SK-N-SH (cell line): ENCODE measurements around the gene SHROOM3. TPM values are rescaled to one million over a fixed set of nuclear protein-coding genes. Genes with fewer than 3 reads are reported as not detected.

Source experiments
- CTCF ChIA-PET: fragments of 300-600, 350-600 bp; formaldehyde crosslinking; extraction: SDS; loops from one replicate; lab custom pipeline; 2021; lab: Yijun Ruan, JAX
- POLR2A ChIA-PET: fragments of 350-600 bp; sonication (Branson Sonifier 250); formaldehyde crosslinking; extraction: SDS; loops from one replicate; lab custom pipeline; 2020; ENCODE audit warnings: antibody characterized with exemption, inconsistent platforms; lab: Yijun Ruan, JAX
- DNase-seq: peaks from one replicate; pipeline ENCODE4 v3.0.0; 2012
- H2AFZ ChIP-seq: fragments of 200-600 bp; sonication (generic); 2 replicates; pipeline ENCODE4 v1.8.1; 2016; ENCODE audit warnings: antibody characterized with exemption, mild to moderate bottlenecking, low read depth
- H3F3A ChIP-seq: fragments of 200-600 bp; sonication (generic); replicated peaks from 2 replicates; pipeline ENCODE3; 2016; ENCODE audit warnings: antibody characterized with exemption, mild to moderate bottlenecking; ENCODE audit not compliant: insufficient read depth
- H3K27ac ChIP-seq, 2 experiments: fragments of 200-500 bp in 1 of 2; fragments of 200-600 bp in 1 of 2; sonication (Bioruptor generic) in 1 of 2; sonication (generic), shearing (Covaris generic) in 1 of 2; 2 replicates each; pipeline versions ENCODE4 v1.5.1 to v1.6.1; 2014 to 2016; ENCODE audit warnings: low read depth in 2 of 2, inconsistent platforms in 1 of 2, low read length in 1 of 2, mild to moderate bottlenecking in 1 of 2, mixed read lengths in 1 of 2
- H3K27me3 ChIP-seq: fragments of 200-600 bp; sonication (generic), shearing (Covaris generic); 2 replicates; pipeline ENCODE4 v1.6.1; 2016; ENCODE audit warnings: mixed run types; ENCODE audit not compliant: insufficient read depth
- H3K36me3 ChIP-seq, 2 experiments: fragments of 200-500 bp in 1 of 2; fragments of 200-600 bp in 1 of 2; sonication (Bioruptor generic) in 1 of 2; sonication (generic) in 1 of 2; replicated peaks in 1 of 2; 2 replicates each; pipeline versions ENCODE3 to v1.5.1; 2014 to 2016; ENCODE audit warnings: low read length in 1 of 2, mild to moderate bottlenecking in 1 of 2; ENCODE audit not compliant: insufficient read depth in 2 of 2, control insufficient read depth in 1 of 2
- H3K4me1 ChIP-seq, 2 experiments: fragments of 200-500 bp in 1 of 2; fragments of 200-600 bp in 1 of 2; sonication (Bioruptor generic) in 1 of 2; sonication (generic), shearing (Covaris generic) in 1 of 2; 2 replicates each; pipeline versions ENCODE4 v1.5.1 to v1.6.1; 2014 to 2016; ENCODE audit warnings: low read depth in 1 of 2, low read length in 1 of 2, mixed run types in 1 of 2; ENCODE audit not compliant: insufficient read depth in 2 of 2, control insufficient read depth in 1 of 2
- H3K4me2 ChIP-seq: fragments of 200-600 bp; sonication (generic), shearing (Covaris generic); 2 replicates; pipeline ENCODE4 v1.6.1; 2017; ENCODE audit warnings: mixed run types
- H3K4me3 ChIP-seq, 2 experiments: fragments of 200-500 bp in 1 of 2; fragments of 200-600 bp in 1 of 2; sonication (Bioruptor generic) in 1 of 2; sonication (generic), shearing (Covaris generic) in 1 of 2; 2 replicates each; pipeline versions ENCODE4 v1.5.1 to v1.8.1; 2014 to 2016; ENCODE audit warnings: low read depth in 2 of 2, inconsistent platforms in 1 of 2, low read length in 1 of 2, mild to moderate bottlenecking in 1 of 2, mixed read lengths in 1 of 2, moderate library complexity in 1 of 2
- H3K79me2 ChIP-seq: fragments of 200-600 bp; sonication (generic); 2 replicates; pipeline ENCODE4 v1.8.1; 2017; ENCODE audit warnings: mild to moderate bottlenecking; ENCODE audit not compliant: insufficient read depth
- H3K9ac ChIP-seq: fragments of 200-600 bp; sonication (generic); 2 replicates; pipeline ENCODE4 v1.6.1; 2017; ENCODE audit warnings: mixed run types
- H3K9me2 ChIP-seq: fragments of 200-600 bp; sonication (generic); 2 replicates; pipeline ENCODE4 v1.6.1; 2017; ENCODE audit warnings: mixed run types
- H3K9me3 ChIP-seq: fragments of 200-600 bp; sonication (generic); 2 replicates; pipeline ENCODE4 v1.6.1; 2017; ENCODE audit warnings: mixed run types, mild to moderate bottlenecking, moderate library complexity
- H4K20me1 ChIP-seq: fragments of 200-600 bp; sonication (generic); 2 replicates; pipeline ENCODE4 v1.6.1; 2017; ENCODE audit warnings: mild to moderate bottlenecking, mixed run types; ENCODE audit not compliant: insufficient read depth
- ELF1 ChIP-seq: IDR thresholded peaks from 2 replicates; pipeline ENCODE4 v1.4.0; 2012
- EP300 ChIP-seq, 2 experiments: IDR thresholded peaks; 2 replicates each; pipeline versions ENCODE4 v1.4.0 to v1.6.1; 2012; ENCODE audit warnings: borderline replicate concordance in 1 of 2, low read depth in 1 of 2, low read length in 1 of 2
- FOSL2 ChIP-seq: IDR thresholded peaks from 2 replicates; pipeline ENCODE4 v1.4.0; 2012; ENCODE audit warnings: low read depth, mild to moderate bottlenecking, moderate library complexity, borderline replicate concordance
- FOXJ3 ChIP-seq: sonication (generic); formaldehyde crosslinking; IDR thresholded peaks from 2 replicates; pipeline ENCODE4 v1.5.1; 2020; ENCODE audit warnings: mild to moderate bottlenecking, missing genetic modification reagents
- FOXM1 ChIP-seq: IDR thresholded peaks from 2 replicates; pipeline ENCODE4 v1.4.0; 2012; ENCODE audit warnings: low read depth, mild to moderate bottlenecking
- GABPA ChIP-seq: IDR thresholded peaks from 2 replicates; pipeline ENCODE4 v1.4.0; 2012; ENCODE audit warnings: low read depth, mild to moderate bottlenecking
- MEF2A ChIP-seq: IDR thresholded peaks from 2 replicates; pipeline ENCODE4 v1.4.0; 2012; ENCODE audit warnings: low read depth, borderline replicate concordance
- MXI1 ChIP-seq: IDR thresholded peaks from 2 replicates; pipeline ENCODE4 v1.6.1; 2012; ENCODE audit warnings: mild to moderate bottlenecking, low read depth, low read length, improper control_type of control experiment
- POLR2AphosphoS5 ChIP-seq: IDR thresholded peaks from 2 replicates; pipeline ENCODE4 v1.6.1; 2012; ENCODE audit warnings: low read depth, low read length
- RXRA ChIP-seq: IDR thresholded peaks from 2 replicates; pipeline ENCODE4 v1.4.0; 2012; ENCODE audit warnings: low read depth, mild to moderate bottlenecking, borderline replicate concordance
- SMC3 ChIP-seq: IDR thresholded peaks from 2 replicates; pipeline ENCODE4 v1.6.1; 2012; ENCODE audit warnings: low read depth, low read length, improper control_type of control experiment
- TEAD4 ChIP-seq: IDR thresholded peaks from 2 replicates; pipeline ENCODE4 v1.4.0; 2012; ENCODE audit warnings: mild to moderate bottlenecking, borderline replicate concordance; ENCODE audit not compliant: insufficient read depth
- WGBS: methylation state at CpG from one replicate; pipeline ENCODE4 v1.1.6; 2017; ENCODE audit warnings: low lambda C conversion rate; 5-methylcytosine and 5-hydroxymethylcytosine counted together
- polyA plus RNA-seq, 3 experiments: library from polyadenylated mRNA; depleted of rRNA; stranded (reverse); fragments of >200 nt; gene quantifications; 2 replicates each; pipeline ENCODE4 v1.2.3, GENCODE V29; 2012
- TF ChIP-seq, protein P1 (sequence below): IDR thresholded peaks from 2 replicates; pipeline ENCODE4 v1.6.1; 2012; ENCODE audit warnings: mild to moderate bottlenecking, low read depth, low read length, moderate library complexity
- TF ChIP-seq, protein P2 (sequence below): fragments of 150-350 bp; IDR thresholded peaks from 2 replicates; pipeline ENCODE4 v1.6.1; 2017; ENCODE audit warnings: antibody characterized with exemption, low read length, low read depth, borderline replicate concordance
- TF ChIP-seq, protein P3 (sequence below): IDR thresholded peaks from 2 replicates; pipeline ENCODE4 v1.4.0; 2012; ENCODE audit warnings: low read depth, borderline replicate concordance
- TF ChIP-seq, protein P4 (sequence below): IDR thresholded peaks from 2 replicates; pipeline ENCODE4 v1.4.0; 2012; ENCODE audit warnings: low read depth, borderline replicate concordance

The SHROOM3 gene
- polyA plus RNA-seq, 1 of the 3 experiments (the other 2 are of a cell fraction), result 4.3 TPM

DNA sequence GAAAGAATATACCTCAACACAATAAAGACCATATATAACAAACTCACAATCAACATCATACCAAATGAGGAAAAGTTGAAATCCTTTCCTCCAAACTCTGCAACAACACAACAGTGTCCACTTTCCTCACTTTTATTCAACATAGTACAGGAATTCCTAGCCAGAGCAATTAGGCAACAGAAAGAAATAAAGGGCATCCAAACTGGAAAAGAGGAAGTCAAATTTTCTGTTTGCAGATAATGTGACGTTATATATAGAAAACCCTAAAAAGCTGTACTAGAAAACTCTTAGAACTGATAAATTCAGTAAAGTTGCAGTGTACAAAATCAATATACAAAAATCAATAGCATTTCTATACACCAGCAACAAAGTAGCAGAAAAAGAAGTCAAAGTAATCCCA lies 355.3 kb downstream of the SHROOM3 start:
- no peaks in the 10 kb centered on the region for H3K27me3 ChIP-seq
- peaks cover 7 to 29% of the 10 kb centered on the region in 2 experiments for H3K36me3 ChIP-seq
- no peak overlapping the region for H2AFZ ChIP-seq
- TF ChIP-seq POLR2AphosphoS5, result no peak
- no peak for TF ChIP-seq EP300 (IDR thresholded peaks at IDR 0.05; ENCODE audit: borderline replicate concordance in 1 of 2, low read depth in 1 of 2, low read length in 1 of 2)
- TF ChIP-seq FOXM1, result no peak
- no peak for TF ChIP-seq FOSL2
- TF ChIP-seq RXRA, result no peak
- no peak for TF ChIP-seq MXI1
- no peak for TF ChIP-seq GABPA
- TF ChIP-seq, protein P1, sequence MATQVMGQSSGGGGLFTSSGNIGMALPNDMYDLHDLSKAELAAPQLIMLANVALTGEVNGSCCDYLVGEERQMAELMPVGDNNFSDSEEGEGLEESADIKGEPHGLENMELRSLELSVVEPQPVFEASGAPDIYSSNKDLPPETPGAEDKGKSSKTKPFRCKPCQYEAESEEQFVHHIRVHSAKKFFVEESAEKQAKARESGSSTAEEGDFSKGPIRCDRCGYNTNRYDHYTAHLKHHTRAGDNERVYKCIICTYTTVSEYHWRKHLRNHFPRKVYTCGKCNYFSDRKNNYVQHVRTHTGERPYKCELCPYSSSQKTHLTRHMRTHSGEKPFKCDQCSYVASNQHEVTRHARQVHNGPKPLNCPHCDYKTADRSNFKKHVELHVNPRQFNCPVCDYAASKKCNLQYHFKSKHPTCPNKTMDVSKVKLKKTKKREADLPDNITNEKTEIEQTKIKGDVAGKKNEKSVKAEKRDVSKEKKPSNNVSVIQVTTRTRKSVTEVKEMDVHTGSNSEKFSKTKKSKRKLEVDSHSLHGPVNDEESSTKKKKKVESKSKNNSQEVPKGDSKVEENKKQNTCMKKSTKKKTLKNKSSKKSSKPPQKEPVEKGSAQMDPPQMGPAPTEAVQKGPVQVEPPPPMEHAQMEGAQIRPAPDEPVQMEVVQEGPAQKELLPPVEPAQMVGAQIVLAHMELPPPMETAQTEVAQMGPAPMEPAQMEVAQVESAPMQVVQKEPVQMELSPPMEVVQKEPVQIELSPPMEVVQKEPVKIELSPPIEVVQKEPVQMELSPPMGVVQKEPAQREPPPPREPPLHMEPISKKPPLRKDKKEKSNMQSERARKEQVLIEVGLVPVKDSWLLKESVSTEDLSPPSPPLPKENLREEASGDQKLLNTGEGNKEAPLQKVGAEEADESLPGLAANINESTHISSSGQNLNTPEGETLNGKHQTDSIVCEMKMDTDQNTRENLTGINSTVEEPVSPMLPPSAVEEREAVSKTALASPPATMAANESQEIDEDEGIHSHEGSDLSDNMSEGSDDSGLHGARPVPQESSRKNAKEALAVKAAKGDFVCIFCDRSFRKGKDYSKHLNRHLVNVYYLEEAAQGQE, result no peak
- TF ChIP-seq MEF2A, result no peak
- TF ChIP-seq, protein P2, sequence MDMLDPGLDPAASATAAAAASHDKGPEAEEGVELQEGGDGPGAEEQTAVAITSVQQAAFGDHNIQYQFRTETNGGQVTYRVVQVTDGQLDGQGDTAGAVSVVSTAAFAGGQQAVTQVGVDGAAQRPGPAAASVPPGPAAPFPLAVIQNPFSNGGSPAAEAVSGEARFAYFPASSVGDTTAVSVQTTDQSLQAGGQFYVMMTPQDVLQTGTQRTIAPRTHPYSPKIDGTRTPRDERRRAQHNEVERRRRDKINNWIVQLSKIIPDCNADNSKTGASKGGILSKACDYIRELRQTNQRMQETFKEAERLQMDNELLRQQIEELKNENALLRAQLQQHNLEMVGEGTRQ, result no peak
- TF ChIP-seq FOXJ3 (CRISPR knock-in tag), result no peak
- TF ChIP-seq, protein P3, sequence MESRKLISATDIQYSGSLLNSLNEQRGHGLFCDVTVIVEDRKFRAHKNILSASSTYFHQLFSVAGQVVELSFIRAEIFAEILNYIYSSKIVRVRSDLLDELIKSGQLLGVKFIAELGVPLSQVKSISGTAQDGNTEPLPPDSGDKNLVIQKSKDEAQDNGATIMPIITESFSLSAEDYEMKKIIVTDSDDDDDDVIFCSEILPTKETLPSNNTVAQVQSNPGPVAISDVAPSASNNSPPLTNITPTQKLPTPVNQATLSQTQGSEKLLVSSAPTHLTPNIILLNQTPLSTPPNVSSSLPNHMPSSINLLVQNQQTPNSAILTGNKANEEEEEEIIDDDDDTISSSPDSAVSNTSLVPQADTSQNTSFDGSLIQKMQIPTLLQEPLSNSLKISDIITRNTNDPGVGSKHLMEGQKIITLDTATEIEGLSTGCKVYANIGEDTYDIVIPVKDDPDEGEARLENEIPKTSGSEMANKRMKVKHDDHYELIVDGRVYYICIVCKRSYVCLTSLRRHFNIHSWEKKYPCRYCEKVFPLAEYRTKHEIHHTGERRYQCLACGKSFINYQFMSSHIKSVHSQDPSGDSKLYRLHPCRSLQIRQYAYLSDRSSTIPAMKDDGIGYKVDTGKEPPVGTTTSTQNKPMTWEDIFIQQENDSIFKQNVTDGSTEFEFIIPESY, result no peak
- no peak for TF ChIP-seq ELF1
- no peak for TF ChIP-seq TEAD4
- TF ChIP-seq, protein P4, sequence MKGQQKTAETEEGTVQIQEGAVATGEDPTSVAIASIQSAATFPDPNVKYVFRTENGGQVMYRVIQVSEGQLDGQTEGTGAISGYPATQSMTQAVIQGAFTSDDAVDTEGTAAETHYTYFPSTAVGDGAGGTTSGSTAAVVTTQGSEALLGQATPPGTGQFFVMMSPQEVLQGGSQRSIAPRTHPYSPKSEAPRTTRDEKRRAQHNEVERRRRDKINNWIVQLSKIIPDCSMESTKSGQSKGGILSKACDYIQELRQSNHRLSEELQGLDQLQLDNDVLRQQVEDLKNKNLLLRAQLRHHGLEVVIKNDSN, result no peak
- TF ChIP-seq SMC3, result no peak
- TF ChIP-seq, all 33 proteins: peak for 0
- Histone ChIP-seq H3K4me3 (no peak overlapping the region), H3K9me2 (no peaks in the 10 kb centered on the region), H3K9me3 (peaks cover 12% of the 10 kb centered on the region; the same call in 1 of the 2 replicates), H3K9ac (no peak overlapping the region), H3K4me1 (no peaks in the 10 kb centered on the region), H3K4me2 (no peak overlapping the region), H3K27ac (no peak overlapping the region), H3F3A (peaks cover 17% of the 10 kb centered on the region), H3K79me2 (no peaks in the 10 kb centered on the region), H4K20me1 (no peaks in the 10 kb centered on the region)
- WGBS, result 86% methylated on average over 1 of the region's 1 CpG
- DNase-seq, result no peak
- CTCF ChIA-PET, result interaction anchor here (0.7 kb wide), 1 partner anchor 567 kb away, joined by 3 read pairs; no protein-coding TSS in a partner anchor
- POLR2A ChIA-PET, result no interaction called here
